ENCODE measurements around the gene TBCA.

The TBCA gene

DNA sequence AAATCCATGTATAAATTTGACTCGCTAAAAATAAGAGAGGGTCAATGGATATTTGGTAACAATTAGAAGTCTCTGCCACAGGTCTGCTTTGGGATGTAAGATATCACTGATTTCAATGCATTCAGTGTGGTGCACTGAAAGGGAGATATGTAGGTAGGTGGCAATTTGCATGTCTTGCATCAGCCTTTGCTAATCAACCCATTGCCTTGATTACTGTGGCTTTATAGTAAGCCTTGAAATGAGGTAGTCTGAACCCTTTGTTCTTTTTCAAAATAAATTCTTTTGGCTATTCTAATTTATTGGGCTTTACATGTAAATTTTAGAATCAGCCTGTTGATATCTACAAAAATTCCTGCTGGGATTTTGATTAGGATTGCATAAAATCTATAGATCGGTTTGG lies 15.8 kb upstream of the TBCA start:
- no peaks in the 10 kb centered on the region for H3K36me3 ChIP-seq (ENCODE audit: control insufficient read depth, low read length)
- H3K27ac ChIP-seq (ENCODE audit: low read depth, low read length): no peak overlapping the region
- H4K20me1 ChIP-seq (ENCODE audit: control insufficient read depth, insufficient read depth, low read depth, low read length): no peaks in the 10 kb centered on the region
- no peak overlapping the region for H3K4me3 ChIP-seq (ENCODE audit: low read length)
- no peaks in the 10 kb centered on the region for H3K9me2 ChIP-seq (replicated peaks; ENCODE audit: control insufficient read depth, low read length)
- no peaks in the 10 kb centered on the region for H3K79me2 ChIP-seq (ENCODE audit: control insufficient read depth, low read length)
- no peak for TF ChIP-seq EZH2phosphoT487 (IDR thresholded peaks at IDR 0.05; ENCODE audit: borderline replicate concordance, low read length)
- TF ChIP-seq CTCF (IDR thresholded peaks at IDR 0.05; ENCODE audit: low read depth, low read length, poor library complexity, severe bottlenecking): no peak
- H3K27me3 ChIP-seq (ENCODE audit: control insufficient read depth, low read length): 0 out of 2 replicates have a peak, but pooled peaks cover 4% of the 10 kb centered on the region
- H3F3A ChIP-seq (ENCODE audit: control insufficient read depth, insufficient read depth): no peaks in the 10 kb centered on the region
- H3K4me2 ChIP-seq (ENCODE audit: low read length): no peak overlapping the region
- H3K9me3 ChIP-seq (ENCODE audit: control insufficient read depth, insufficient read depth, low read length): no peaks in the 10 kb centered on the region
- no peaks in the 10 kb centered on the region for H3K4me1 ChIP-seq (ENCODE audit: control insufficient read depth, low read length)

DNA sequence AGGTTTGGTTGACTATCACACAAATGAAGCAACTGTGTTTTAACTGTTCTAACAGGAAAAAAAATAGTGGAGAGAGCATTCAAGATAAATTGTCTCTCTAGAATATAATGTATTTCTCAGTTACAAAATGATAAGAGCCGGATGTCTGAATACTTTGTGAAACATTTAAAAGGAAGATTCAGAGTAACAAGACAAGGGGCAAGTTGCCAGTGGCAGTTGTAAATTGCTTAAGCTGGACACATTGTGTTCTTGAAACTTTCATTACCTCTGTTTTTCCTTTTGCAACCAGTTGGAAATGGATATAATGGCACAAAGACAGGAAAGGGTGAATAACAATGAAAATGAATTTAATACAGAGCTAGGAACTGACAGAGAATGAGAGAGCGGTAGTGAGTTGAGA lies 15.2 kb upstream of the TBCA start:
- H3K4me3 ChIP-seq (ENCODE audit: low read length): no peak overlapping the region
- H3K4me1 ChIP-seq (ENCODE audit: control insufficient read depth, low read length): no peaks in the 10 kb centered on the region
- TF ChIP-seq EZH2phosphoT487 (IDR thresholded peaks at IDR 0.05; ENCODE audit: borderline replicate concordance, low read length): no peak
- TF ChIP-seq CTCF (IDR thresholded peaks at IDR 0.05; ENCODE audit: low read depth, low read length, poor library complexity, severe bottlenecking): no peak
- H3K9me3 ChIP-seq (ENCODE audit: control insufficient read depth, insufficient read depth, low read length): no peaks in the 10 kb centered on the region
- no peaks in the 10 kb centered on the region for H3F3A ChIP-seq (ENCODE audit: control insufficient read depth, insufficient read depth)
- H3K4me2 ChIP-seq (ENCODE audit: low read length): no peak overlapping the region
- no peak overlapping the region for H3K27ac ChIP-seq (ENCODE audit: low read depth, low read length)
- H3K9me2 ChIP-seq (replicated peaks; ENCODE audit: control insufficient read depth, low read length): no peaks in the 10 kb centered on the region
- H3K27me3 ChIP-seq (ENCODE audit: control insufficient read depth, low read length): 0 out of 2 replicates have a peak, but pooled peaks cover 4% of the 10 kb centered on the region
- no peaks in the 10 kb centered on the region for H3K36me3 ChIP-seq (ENCODE audit: control insufficient read depth, low read length)
- no peaks in the 10 kb centered on the region for H4K20me1 ChIP-seq (ENCODE audit: control insufficient read depth, insufficient read depth, low read depth, low read length)
- H3K79me2 ChIP-seq (ENCODE audit: control insufficient read depth, low read length): no peaks in the 10 kb centered on the region

DNA sequence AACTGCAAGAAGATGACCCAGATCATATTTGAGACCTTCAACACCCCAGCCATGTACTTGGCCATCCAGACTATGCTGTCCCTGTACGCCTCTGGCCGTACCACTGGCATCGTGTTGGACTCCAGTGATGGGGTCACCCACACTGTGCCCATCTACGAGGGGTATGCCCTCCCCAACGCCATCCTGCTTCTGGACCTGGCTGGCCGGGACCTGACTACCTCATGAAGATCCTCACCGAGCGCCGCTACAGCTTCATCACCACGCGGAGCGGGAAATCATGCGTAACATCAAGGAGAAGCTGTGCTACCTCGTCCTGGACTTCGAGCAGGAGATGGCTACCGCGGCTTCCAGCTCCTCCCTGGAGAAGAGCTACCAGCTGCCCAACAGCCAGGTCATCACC lies 9.1 kb upstream of the TBCA start:
- Histone ChIP-seq H3K27ac (ENCODE audit: low read depth, low read length) (no peak overlapping the region), H3K9me2 (replicated peaks; ENCODE audit: control insufficient read depth, low read length) (no peaks in the 10 kb centered on the region), H3K4me2 (ENCODE audit: low read length) (no peak overlapping the region), H4K20me1 (ENCODE audit: control insufficient read depth, insufficient read depth, low read depth, low read length) (no peaks in the 10 kb centered on the region), H3K36me3 (ENCODE audit: control insufficient read depth, low read length) (no peaks in the 10 kb centered on the region), H3K9me3 (ENCODE audit: control insufficient read depth, insufficient read depth, low read length) (no peaks in the 10 kb centered on the region), H3K4me3 (ENCODE audit: low read length) (no peak overlapping the region), H3F3A (ENCODE audit: control insufficient read depth, insufficient read depth) (no peaks in the 10 kb centered on the region), H3K79me2 (ENCODE audit: control insufficient read depth, low read length) (no peaks in the 10 kb centered on the region), H3K4me1 (ENCODE audit: control insufficient read depth, low read length) (no peaks in the 10 kb centered on the region), H3K27me3 (ENCODE audit: control insufficient read depth, low read length) (0 out of 2 replicates have a peak, but pooled peaks cover 4% of the 10 kb centered on the region)
- no peak for TF ChIP-seq CTCF (IDR thresholded peaks at IDR 0.05; ENCODE audit: low read depth, low read length, poor library complexity, severe bottlenecking)
- TF ChIP-seq EZH2phosphoT487 (IDR thresholded peaks at IDR 0.05; ENCODE audit: borderline replicate concordance, low read length): no peak
